ENCODE measurements around the gene CCDC85A. TPM values are rescaled to one million over a fixed set of nuclear protein-coding genes. Genes with fewer than 3 reads are reported as not detected.

The CCDC85A gene
- total RNA-seq, 4 donors from 2014 or later = 2.7 to 3.7 (median 3.6) TPM

DNA sequence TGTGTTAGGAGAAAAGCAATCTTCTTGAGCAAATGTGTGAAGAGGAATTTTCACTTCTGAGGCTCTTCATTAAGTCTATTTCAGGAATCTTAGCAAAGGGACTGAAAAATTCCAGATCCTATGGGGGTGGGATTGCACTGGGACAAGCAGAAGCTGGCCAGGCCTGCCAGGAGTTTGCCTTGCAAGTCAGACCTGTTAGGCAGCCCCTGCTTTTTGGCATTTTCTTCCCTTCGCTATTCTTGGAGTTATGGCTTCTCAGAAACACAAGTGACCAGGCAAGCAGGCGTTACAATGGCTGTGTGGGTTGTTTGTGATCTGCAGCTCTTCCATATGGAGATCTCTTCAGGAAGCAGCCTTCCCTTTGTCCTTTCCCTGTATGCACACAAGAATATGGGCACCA is 8.0 kb upstream of the CCDC85A start:
- TF ChIP-seq POLR2A (IDR thresholded peaks at IDR 0.05) (no peak), CTCF (IDR thresholded peaks at IDR 0.05) (no peak)
- no peak overlapping the region for H3K4me3 ChIP-seq (ENCODE audit: low read depth, poor library complexity, severe bottlenecking)
- DNase-seq (ENCODE audit: low spot score in 2 of 2) = no peak
- intact Hi-C loops (cut with DNase I; ENCODE audit: low total_unique reads) = no loop called here
- 66 to 77% methylated on average over 2 of the region's 2 CpGs for WGBS, 2 donors

DNA sequence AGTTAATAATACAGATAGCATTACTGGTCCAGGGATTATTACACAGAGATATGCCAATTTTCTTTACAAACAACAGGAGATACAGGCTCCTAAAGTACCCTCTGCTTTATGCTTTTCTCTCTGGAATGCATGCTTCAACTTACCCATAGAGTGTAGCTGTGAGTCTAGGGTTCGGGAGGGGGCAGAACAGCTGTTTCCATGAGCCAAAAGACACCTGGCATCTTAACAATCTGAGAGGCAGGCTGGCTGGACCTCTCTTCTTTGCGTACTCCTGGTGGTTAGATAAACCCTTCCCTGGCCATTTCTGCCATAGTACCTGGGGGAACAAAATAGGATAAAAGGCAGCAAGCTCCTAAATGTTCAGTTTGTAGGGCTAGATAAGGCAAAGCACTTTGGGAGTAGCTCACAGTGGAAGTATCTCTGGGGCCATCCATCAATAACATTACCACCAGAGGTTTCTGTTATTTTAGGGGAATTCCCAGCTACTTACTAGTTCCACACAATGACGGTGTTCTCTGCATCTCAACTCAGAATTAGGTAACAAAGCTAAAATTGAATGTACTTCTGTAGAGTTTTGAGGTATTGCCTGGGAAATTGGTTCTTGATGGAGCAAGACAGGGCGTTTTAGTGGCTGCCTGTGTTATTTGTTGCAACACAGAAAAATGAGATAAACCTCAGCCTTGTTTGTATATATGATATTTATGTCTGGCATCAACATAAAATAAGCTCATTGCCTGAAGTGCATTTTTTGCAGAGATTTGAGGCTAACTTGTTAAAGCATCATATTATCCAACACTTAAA is 6.2 kb upstream of the CCDC85A start:
- intact Hi-C loops (cut with DNase I; ENCODE audit: low total_unique reads) = no loop called here
- DNase-seq (ENCODE audit: low spot score in 2 of 2) = no peak
- TF ChIP-seq POLR2A (IDR thresholded peaks at IDR 0.05) (no peak), CTCF (IDR thresholded peaks at IDR 0.05) (no peak)
- 45 to 61% methylated on average over 4 of the region's 4 CpGs for WGBS, 2 donors
- no peak overlapping the region for H3K4me3 ChIP-seq (ENCODE audit: low read depth, poor library complexity, severe bottlenecking)

DNA sequence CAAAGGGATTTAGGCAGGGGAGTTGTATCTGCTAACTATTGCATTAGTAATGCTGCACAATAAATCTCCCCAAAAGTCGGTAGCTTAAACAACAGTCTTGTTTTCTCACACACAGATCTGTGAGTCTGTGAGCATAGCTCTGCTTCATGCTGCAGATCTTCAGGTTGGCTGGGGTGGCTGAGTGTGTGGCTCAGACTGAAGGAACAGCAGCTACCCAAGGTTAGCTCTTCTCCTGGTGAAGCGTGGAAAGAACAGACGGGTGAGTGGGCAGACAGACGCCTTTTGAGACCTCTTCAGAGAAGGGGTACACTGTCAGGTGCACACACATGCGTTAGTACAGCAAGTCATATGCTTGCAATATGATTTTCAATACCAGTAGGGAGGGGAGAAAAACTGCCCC is 3.9 kb upstream of the CCDC85A start:
- TF ChIP-seq POLR2A (IDR thresholded peaks at IDR 0.05) (no peak), CTCF (IDR thresholded peaks at IDR 0.05) (no peak)
- no peak for DNase-seq (ENCODE audit: low spot score in 2 of 2)
- WGBS, 2 donors = 74 to 84% methylated on average over 5 of the region's 5 CpGs
- no peak overlapping the region for H3K4me3 ChIP-seq (ENCODE audit: low read depth, poor library complexity, severe bottlenecking)
- intact Hi-C loops (cut with DNase I; ENCODE audit: low total_unique reads) = loop anchor here (5.0 to 10.0 kb wide), 2 partner anchors 567 to 1335 kb away; no protein-coding TSS in a partner anchor

DNA sequence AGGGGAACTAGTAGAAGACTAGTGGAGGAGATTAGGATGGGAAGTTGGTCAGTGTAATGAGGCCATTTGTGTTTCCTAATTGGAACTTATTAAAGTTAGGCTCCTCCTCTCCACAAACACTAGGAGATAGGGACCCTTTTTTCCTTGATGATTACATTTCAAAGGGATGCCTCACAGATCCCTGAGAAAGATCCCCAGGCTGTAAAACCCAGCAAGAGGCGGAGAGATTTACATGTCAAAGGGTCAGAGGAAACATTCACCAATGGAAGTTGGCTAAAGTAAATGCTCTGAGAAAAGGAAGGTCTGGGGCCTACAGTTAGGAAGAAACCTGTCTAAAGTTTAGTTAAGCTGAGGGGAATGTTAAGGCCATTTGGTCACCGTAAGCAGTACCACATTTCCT is 1.4 kb upstream of the CCDC85A start:
- TF ChIP-seq CTCF (IDR thresholded peaks at IDR 0.05) (no peak), POLR2A (IDR thresholded peaks at IDR 0.05) (no peak)
- no peak overlapping the region for H3K4me3 ChIP-seq (ENCODE audit: low read depth, poor library complexity, severe bottlenecking)
- intact Hi-C loops (cut with DNase I; ENCODE audit: low total_unique reads) = loop anchor here (5.0 to 10.0 kb wide), 2 partner anchors 565 to 1332 kb away; no protein-coding TSS in a partner anchor
- no peak for DNase-seq (ENCODE audit: low spot score in 2 of 2)
- 91 to 92% methylated on average over 2 of the region's 2 CpGs for WGBS, 2 donors

GRCh38 chr2:56184500-56185011 is 766 bp downstream of the CCDC85A start:
- TF ChIP-seq CTCF (IDR thresholded peaks at IDR 0.05) = no peak
- no peak for TF ChIP-seq POLR2A (IDR thresholded peaks at IDR 0.05)
- DNase-seq (ENCODE audit: low spot score in 2 of 2) = no peak
- intact Hi-C loops (cut with DNase I; ENCODE audit: low total_unique reads) = loop anchor here (5.0 to 10.0 kb wide), 2 partner anchors 563 to 1330 kb away; no protein-coding TSS in a partner anchor
- 0% methylated on average over 9 to 64 of the region's 64 CpGs for WGBS, 2 donors
- peak overlapping the region; percentile 63 for H3K4me3 ChIP-seq (ENCODE audit: low read depth, poor library complexity, severe bottlenecking)

Data from lower leg skin (tissue), 4 donors.